ENCODE measurements around the gene PFDN5. TPM values are rescaled to one million over a fixed set of nuclear protein-coding genes. Genes with fewer than 3 reads are reported as not detected.

Gene PFDN5
- polyA plus RNA-seq, 1 experiment = 965 TPM

GRCh38 chr12:53338017-53338416, 42.7 kb downstream of the PFDN5 start:
- CTCF ChIA-PET = no interaction called here
- no peaks in the 10 kb centered on the region for H3K36me3 ChIP-seq (ENCODE audit: control insufficient read depth, insufficient read depth, low read length)
- DNase-seq (ENCODE audit: low read depth) = no peak
- POLR2A ChIA-PET = no interaction called here
- H3K27me3 ChIP-seq (ENCODE audit: control insufficient read depth, insufficient read depth, low read length) = peaks cover 33% of the 10 kb centered on the region
- no peak overlapping the region for H3K4me3 ChIP-seq (ENCODE audit: low read depth, low read length)
- TF ChIP-seq, protein P1, sequence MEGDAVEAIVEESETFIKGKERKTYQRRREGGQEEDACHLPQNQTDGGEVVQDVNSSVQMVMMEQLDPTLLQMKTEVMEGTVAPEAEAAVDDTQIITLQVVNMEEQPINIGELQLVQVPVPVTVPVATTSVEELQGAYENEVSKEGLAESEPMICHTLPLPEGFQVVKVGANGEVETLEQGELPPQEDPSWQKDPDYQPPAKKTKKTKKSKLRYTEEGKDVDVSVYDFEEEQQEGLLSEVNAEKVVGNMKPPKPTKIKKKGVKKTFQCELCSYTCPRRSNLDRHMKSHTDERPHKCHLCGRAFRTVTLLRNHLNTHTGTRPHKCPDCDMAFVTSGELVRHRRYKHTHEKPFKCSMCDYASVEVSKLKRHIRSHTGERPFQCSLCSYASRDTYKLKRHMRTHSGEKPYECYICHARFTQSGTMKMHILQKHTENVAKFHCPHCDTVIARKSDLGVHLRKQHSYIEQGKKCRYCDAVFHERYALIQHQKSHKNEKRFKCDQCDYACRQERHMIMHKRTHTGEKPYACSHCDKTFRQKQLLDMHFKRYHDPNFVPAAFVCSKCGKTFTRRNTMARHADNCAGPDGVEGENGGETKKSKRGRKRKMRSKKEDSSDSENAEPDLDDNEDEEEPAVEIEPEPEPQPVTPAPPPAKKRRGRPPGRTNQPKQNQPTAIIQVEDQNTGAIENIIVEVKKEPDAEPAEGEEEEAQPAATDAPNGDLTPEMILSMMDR (IDR thresholded peaks at IDR 0.05; ENCODE audit: insufficient read depth, low read depth, low read length) = no peak

- no peak for DNase-seq (ENCODE audit: low read depth)
- CTCF ChIA-PET = no interaction called here
- no peaks in the 10 kb centered on the region for H3K36me3 ChIP-seq (ENCODE audit: control insufficient read depth, insufficient read depth, low read length)
- no peak overlapping the region for H3K4me3 ChIP-seq (ENCODE audit: low read depth, low read length)
- TF ChIP-seq, protein P1 (IDR thresholded peaks at IDR 0.05; ENCODE audit: insufficient read depth, low read depth, low read length) = no peak
- peaks cover 29% of the 10 kb centered on the region for H3K27me3 ChIP-seq (ENCODE audit: control insufficient read depth, insufficient read depth, low read length)
- POLR2A ChIA-PET = no interaction called here
Measured at GRCh38 chr12:53338916-53339315, 43.6 kb downstream of the PFDN5 start.

DNA sequence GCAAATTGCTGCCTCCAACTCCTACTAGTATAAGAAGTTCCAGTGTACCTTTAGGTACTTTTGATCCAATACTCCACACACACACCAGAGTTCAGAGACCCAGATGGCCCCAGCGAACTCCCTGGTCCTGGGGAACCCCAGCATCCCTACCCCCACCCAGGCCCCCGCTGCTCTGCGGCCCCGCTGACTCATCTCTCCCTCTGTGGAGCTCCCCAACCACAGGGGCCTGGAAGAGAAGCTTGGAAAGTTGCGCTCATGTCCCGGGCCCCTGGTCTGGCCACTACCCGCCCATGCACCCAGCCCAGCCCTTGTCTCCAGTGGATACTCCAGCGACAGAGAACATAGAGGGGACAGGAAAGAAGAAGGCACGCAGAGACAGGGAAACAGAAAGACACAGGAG, 45.1 kb downstream of the PFDN5 start:
- POLR2A ChIA-PET = no interaction called here
- Histone ChIP-seq H3K4me3 (ENCODE audit: low read depth, low read length) (no peak overlapping the region), H3K36me3 (ENCODE audit: control insufficient read depth, insufficient read depth, low read length) (no peaks in the 10 kb centered on the region), H3K27me3 (ENCODE audit: control insufficient read depth, insufficient read depth, low read length) (peaks cover 22% of the 10 kb centered on the region)
- CTCF ChIA-PET = interaction anchor here (10.7 kb wide), 1 partner anchor 14 kb away, joined by 210 read pairs; the partner anchor contains the start of gene AAAS
- TF ChIP-seq, protein P1 (IDR thresholded peaks at IDR 0.05; ENCODE audit: insufficient read depth, low read depth, low read length) = no peak
- DNase-seq (ENCODE audit: low read depth) = no peak

DNA sequence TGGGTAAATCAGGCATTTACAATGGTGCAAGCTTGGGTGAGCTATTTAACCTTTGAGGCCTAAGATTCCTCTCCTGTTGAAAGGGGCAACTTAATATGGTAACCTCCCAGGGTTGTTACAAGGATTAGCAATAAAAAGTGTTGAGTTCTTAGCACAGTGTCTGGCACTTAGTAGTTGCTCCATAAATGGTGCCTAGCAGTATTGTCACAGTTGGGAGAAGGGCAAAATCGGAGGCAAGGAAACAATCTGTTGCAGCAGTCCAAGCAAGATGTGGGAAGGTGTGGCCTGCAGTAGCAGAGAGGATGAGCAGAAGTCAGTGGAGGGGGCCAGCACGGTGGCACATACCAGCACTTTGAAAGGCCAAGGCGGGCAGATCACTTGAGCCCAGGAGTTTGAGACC, 48.1 kb downstream of the PFDN5 start:
- DNase-seq (ENCODE audit: low read depth) = no peak
- Histone ChIP-seq H3K27me3 (ENCODE audit: control insufficient read depth, insufficient read depth, low read length) (peaks cover 7% of the 10 kb centered on the region), H3K36me3 (ENCODE audit: control insufficient read depth, insufficient read depth, low read length) (no peaks in the 10 kb centered on the region), H3K4me3 (ENCODE audit: low read depth, low read length) (no peak overlapping the region)
- ChIA-PET CTCF (interaction anchor here (0.6 to 10.7 kb wide), 5 partner anchors 9 to 403 kb away, joined by 3 to 210 read pairs (median 6); partner anchors contain the start of genes AAAS and AMHR2), POLR2A (no interaction called here)
- TF ChIP-seq, protein P1 (IDR thresholded peaks at IDR 0.05; ENCODE audit: insufficient read depth, low read depth, low read length) = no peak

GRCh38 chr12:53343969-53344368, 48.6 kb downstream of the PFDN5 start:
- H3K27me3 ChIP-seq (ENCODE audit: control insufficient read depth, insufficient read depth, low read length) = peaks cover 3% of the 10 kb centered on the region; the same call in 1 of the 2 replicates
- no peak overlapping the region for H3K4me3 ChIP-seq (ENCODE audit: low read depth, low read length)
- TF ChIP-seq, protein P1 (IDR thresholded peaks at IDR 0.05; ENCODE audit: insufficient read depth, low read depth, low read length) = no peak
- CTCF ChIA-PET = interaction anchor here (0.9 to 10.7 kb wide), 8 partner anchors 8 to 165 kb away, joined by 3 to 210 read pairs (median 5); partner anchors contain the start of genes AAAS and AMHR2
- no peaks in the 10 kb centered on the region for H3K36me3 ChIP-seq (ENCODE audit: control insufficient read depth, insufficient read depth, low read length)
- POLR2A ChIA-PET = no interaction called here
- DNase-seq (ENCODE audit: low read depth) = no peak
